NB4 (cell line): Measurements from ENCODE around the gene DSG3.

Experiments used
- CTCF ChIP-seq: IDR thresholded peaks from one replicate; pipeline ENCODE4 v1.5.1; 2012; ENCODE audit warnings: low read depth, low read length
- MAX ChIP-seq: IDR thresholded peaks from 2 replicates; pipeline ENCODE4 v1.6.1; 2011; ENCODE audit warnings: low read depth, low read length
- MYC ChIP-seq: IDR thresholded peaks from 2 replicates; pipeline ENCODE4 v1.6.1; 2011; ENCODE audit warnings: low read depth, low read length
- POLR2A ChIP-seq: IDR thresholded peaks from 2 replicates; pipeline ENCODE4 v1.6.1; 2011; ENCODE audit warnings: mild to moderate bottlenecking; ENCODE audit not compliant: insufficient read length; ENCODE audit errors: extremely low read depth

- no peak for TF ChIP-seq CTCF
- no peak for TF ChIP-seq MYC
- TF ChIP-seq POLR2A, result no peak
- TF ChIP-seq MAX, result no peak
Observed at GRCh38 chr18:31432316-31432715, 15.2 kb upstream of the DSG3 start.
